H7 (cell line): ENCODE results near the gene COPG1. TPM values are rescaled to one million over a fixed set of nuclear protein-coding genes. Genes with fewer than 3 reads are reported as not detected.
"Not testable (repeated sequence)": the region's sequence is repeated elsewhere in the genome, so short reads cannot be mapped to it uniquely, and the experiment has no call there.

Experiments
- DNase-seq: peaks from one replicate; pipeline ENCODE4 v3.0.0; 2012
- H3K27me3 ChIP-seq: 2 replicates; pipeline ENCODE4 v1.6.0; 2011; ENCODE audit warnings: mild to moderate bottlenecking, low read length; ENCODE audit not compliant: control insufficient read depth, insufficient read depth
- H3K36me3 ChIP-seq: replicated peaks from 2 replicates; pipeline ENCODE4 v1.5.1; 2011; ENCODE audit warnings: low read length; ENCODE audit not compliant: control insufficient read depth, insufficient read depth
- H3K4me3 ChIP-seq: 2 replicates; pipeline ENCODE4 v1.5.1; 2011; ENCODE audit warnings: low read depth, mild to moderate bottlenecking, control low read depth, low read length, moderate library complexity; ENCODE audit not compliant: insufficient read depth
- total RNA-seq: library from RNA; depleted of rRNA; stranded (reverse); fragments of >200 nt; shearing (Covaris generic); gene quantifications from 2 replicates; pipeline ENCODE4 v1.2.3, GENCODE V29; 2014

Gene COPG1
- total RNA-seq, 1 experiment from 2014 or later, result 138 TPM

DNA sequence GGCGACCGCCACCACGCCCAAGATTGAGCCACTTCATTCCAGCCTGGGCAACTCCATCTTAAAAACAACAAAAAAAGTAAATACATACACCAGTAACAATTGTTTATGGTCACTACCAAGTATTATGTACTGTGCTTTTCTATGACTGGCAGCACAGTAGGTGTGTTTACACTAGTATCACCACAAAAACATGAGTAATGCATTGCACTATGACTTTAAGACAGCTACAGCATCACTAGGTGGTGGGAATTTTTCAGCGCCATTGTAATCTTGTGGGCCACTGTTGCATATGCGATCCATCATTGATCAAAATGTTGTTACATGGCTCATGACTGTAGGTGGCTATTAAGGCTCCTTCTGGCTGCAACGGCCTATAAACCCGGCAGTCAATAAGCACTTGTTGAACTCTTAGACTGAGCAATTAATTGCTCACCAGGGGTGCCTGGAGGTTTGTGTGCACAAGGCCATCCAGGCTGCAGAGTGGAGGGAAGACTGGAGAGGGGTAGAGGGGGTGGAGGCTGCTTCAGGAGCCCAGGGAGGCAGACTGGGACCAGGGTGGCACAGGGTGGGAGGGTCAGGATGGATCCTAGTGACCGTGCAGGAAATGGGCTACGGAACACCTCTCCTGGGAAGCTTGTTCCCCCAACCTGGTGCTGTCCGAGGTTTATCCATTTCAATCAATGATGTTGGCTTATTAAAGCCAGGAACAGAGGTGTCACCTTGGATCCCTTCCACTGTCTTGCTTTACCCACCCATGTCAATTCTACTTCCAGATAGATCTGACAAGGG is 17.9 kb upstream of the COPG1 start:
- Histone ChIP-seq H3K36me3 (no peaks in the 10 kb centered on the region), H3K4me3 (no peak overlapping the region), H3K27me3 (no peaks in the 10 kb centered on the region)
- DNase-seq, result no peak

DNA sequence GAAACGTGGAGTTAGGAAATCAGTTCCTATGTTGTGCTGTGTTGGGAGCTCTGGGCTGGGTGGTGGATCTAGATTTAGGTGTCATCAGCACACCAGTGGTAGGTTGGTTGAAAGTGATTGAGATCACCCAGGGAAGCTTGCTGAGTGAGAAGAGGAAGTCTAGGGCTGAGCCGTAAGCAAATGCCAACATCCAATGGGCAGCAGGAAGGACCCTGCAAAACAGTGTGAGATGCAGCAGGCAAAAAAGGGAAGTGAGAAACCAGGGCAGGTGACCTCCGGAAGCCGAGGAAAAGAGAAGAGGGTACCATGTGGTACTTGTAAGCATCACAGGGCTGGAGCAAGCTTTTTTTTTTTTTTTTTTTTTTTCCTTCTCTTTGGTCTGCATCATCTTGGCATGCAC is 15.9 kb upstream of the COPG1 start:
- no peak for DNase-seq
- H3K4me3 ChIP-seq, result no peak overlapping the region
- H3K36me3 ChIP-seq, result no peaks in the 10 kb centered on the region
- no peaks in the 10 kb centered on the region for H3K27me3 ChIP-seq

DNA sequence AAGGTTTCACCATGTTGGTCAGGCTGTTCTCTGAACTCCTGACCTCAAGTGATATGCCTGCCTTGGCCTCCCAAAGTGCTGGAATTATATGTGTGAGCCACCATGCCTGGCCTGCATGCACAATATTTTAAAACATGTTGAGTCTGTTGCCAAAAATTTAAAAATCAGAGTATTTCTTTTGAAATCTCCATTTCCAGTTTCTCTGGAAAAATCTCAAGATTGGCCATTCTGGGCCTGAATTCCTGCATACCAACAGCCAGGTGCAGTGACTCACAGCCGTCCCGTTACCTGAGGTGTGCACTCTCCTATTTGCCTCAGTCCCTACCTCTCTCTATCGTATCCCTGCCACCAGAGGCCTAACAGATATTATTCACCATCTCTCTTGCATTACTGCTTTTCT is 15.0 kb upstream of the COPG1 start:
- no peaks in the 10 kb centered on the region for H3K36me3 ChIP-seq
- H3K4me3 ChIP-seq, result no peak overlapping the region
- H3K27me3 ChIP-seq, result no peaks in the 10 kb centered on the region
- DNase-seq, result no peak

DNA sequence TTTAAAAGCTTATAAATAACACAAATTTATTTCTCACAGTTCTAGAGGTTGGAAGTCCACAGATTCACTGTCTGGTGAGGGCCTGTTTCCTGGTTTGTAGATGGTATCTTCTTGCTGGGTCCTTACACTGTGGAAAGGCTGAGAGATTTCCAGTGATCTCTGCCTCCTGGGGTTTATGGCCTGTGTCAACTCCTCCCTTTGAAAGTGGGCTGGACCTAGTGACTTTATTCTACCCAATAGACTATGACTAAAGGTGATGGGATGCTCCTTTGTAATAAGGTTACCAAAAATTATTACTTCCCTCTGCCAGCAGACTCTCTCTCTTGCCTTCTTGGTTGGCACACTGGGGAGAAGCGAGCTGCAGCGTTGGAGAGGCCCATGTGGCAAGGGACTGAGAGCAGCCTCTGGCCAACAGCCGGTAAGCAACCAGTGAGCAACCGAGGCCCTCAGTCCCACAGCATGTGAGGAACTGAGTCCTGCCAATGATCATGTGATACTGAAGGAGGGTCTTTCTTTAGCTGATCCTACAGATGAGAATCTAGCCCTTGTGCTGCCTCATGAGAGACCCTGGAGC is 14.0 kb upstream of the COPG1 start:
- H3K36me3 ChIP-seq, result no peaks in the 10 kb centered on the region
- H3K27me3 ChIP-seq, result no peaks in the 10 kb centered on the region
- DNase-seq, result no peak
- no peak overlapping the region for H3K4me3 ChIP-seq

DNA sequence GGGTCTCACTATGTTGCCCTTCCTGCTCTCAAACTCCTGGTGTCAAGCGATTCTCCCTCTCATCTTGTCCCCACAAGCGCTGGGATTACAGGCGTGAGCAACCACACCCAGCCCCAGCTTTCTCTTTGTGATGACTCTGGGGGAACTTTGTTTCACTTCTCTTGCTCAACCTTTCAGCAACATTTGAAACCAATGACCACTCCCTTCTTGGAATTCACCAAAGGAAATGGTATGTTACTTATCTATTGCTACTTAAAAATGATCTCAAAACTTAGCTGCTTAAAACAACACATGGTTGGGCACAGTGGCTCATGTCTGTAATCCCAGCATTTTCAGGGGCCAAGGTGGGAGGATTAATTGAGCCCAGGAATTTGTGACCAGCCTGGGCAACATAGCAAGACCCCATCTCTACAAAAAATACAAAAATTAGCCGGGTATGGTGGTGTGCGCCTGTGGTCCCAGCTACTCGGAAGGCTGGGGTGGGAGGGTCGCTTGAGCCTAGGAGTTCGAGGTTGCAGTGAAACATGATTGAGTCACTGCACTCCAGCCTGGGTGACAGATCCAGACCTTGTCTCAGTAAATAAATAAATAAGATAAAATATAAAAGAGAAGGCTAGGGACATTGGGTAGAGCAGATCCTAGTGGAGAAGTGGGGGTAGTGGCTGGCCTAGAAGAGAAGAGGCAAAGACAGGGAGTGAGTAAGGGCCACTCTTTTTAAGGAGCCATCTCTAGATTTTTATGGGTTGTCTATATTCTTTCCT is 10.3 kb upstream of the COPG1 start:
- H3K4me3 ChIP-seq, result no peak overlapping the region
- H3K36me3 ChIP-seq, result no peaks in the 10 kb centered on the region
- H3K27me3 ChIP-seq, result no peaks in the 10 kb centered on the region
- no peak for DNase-seq

DNA sequence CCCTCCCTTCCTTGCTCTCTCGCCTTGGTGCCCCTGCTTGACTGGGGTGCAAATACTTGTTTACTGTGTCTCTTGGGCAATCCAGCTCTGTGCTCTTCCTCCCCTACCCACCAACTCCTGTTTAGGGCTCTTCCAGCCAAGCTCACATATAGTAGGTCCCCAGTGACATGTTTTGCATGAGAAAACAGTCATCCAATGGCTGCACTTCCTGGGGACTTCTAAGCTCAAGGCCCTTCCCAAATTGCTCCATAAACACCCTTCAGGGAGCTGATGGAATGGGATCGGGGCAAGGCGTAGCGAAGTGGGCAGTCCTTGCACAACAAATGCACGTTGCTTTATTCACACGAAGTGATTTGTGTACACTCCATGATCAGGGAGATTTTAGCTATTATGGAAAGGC is 9.4 kb upstream of the COPG1 start:
- Histone ChIP-seq H3K4me3 (no peak overlapping the region), H3K27me3 (no peaks in the 10 kb centered on the region), H3K36me3 (no peaks in the 10 kb centered on the region)
- DNase-seq, result peak; percentile 46

DNA sequence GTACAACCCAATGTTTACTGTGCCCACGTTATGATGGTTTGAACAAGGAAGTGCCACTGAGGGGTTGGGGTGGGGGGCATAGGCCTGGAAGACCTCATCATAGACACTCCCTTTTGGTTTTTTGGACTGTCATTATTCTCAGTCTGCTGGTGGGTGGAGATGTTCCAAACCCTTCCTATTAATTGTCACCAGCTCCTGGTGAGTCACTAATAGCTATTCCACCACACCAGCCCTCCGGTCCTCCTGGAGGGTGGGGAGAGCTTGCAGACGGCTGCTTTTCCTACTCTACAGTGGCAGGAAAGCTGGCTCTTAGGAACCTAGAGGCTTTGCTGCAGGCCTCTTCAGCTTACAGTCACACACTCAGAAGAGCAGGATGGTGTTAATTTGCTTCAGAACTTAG is 9.0 kb upstream of the COPG1 start:
- no peaks in the 10 kb centered on the region for H3K36me3 ChIP-seq
- no peaks in the 10 kb centered on the region for H3K27me3 ChIP-seq
- no peak for DNase-seq
- H3K4me3 ChIP-seq, result no peak overlapping the region

DNA sequence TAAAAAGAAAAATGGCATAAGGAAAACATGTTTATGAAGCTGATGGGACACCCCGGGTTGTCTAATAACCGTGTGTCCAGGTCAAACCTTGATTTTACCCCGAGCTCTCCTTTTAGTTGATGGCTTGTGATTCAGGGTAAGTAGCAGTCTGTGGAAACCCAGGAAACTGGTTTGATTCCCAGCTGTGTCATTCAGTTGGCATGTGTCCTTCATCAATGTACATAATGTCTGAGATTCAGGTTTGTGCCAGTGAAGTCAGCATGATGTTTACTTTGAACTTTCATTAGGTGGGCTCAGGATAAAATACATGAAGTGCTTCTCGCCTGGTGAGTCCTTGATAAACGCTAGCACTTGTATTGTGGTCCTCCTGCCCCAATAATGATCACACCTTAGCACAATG is 4.3 kb upstream of the COPG1 start:
- Histone ChIP-seq H3K27me3 (no peaks in the 10 kb centered on the region), H3K4me3 (no peak overlapping the region), H3K36me3 (no peaks in the 10 kb centered on the region)
- DNase-seq, result no peak

DNA sequence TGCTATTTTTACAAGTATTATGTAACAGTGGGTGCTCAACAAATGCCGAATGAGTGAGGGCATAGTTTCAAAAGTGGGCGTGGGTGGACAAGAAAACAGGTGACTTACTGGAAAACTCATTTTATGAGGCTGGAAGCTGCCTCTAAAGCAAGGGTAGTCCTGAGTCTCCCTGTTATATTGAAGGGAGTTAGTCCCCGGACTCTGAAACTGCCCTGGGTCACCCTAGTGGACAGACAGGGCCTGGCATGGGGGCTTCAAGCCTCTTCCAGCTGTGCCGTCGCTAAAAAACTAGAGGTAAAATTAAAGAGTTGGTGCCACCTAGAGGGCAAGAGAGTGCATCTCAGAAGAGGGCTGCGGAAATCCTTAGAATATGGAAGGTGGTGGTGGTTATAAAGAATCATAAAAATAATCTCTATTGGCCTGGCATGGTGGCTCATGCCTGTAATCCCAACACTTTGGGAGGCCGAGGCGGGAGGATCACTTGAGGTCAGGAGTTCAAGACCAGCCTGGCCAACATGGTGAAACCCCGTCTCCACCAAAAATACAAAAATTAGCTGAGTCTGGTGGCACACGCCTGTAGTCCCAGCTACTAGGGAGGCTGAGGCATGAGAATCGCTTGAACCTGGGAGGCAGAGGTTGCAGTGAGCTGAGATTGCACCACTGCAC is 3.6 kb upstream of the COPG1 start:
- not testable (repeated sequence) for H3K36me3 ChIP-seq, H3K4me3 ChIP-seq
- peak; percentile 91 for DNase-seq

DNA sequence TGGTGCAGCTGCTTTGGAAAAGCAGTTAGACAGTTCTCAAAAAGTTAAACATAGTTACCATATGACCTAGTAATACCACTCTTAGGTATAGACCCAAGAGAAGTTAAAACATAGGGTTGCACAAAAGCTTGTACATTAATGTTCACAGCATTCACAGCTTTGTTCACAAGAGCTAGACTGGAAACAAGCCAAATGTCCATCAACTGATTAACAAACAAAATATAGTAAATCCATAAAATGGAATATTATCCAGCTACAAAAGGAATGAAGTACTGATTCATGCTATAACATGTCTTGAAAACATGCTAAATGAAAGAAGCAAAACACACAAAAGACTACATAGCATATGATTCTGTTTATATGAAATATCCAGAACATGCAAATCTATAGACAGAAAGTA is 2.8 kb upstream of the COPG1 start:
- no peak for DNase-seq
- H3K27me3 ChIP-seq, result no peaks in the 10 kb centered on the region
- no peak overlapping the region for H3K4me3 ChIP-seq

More for the DNA sequence above, 3.6 kb upstream of the COPG1 start:
- not testable (repeated sequence) for H3K27me3 ChIP-seq

DNA sequence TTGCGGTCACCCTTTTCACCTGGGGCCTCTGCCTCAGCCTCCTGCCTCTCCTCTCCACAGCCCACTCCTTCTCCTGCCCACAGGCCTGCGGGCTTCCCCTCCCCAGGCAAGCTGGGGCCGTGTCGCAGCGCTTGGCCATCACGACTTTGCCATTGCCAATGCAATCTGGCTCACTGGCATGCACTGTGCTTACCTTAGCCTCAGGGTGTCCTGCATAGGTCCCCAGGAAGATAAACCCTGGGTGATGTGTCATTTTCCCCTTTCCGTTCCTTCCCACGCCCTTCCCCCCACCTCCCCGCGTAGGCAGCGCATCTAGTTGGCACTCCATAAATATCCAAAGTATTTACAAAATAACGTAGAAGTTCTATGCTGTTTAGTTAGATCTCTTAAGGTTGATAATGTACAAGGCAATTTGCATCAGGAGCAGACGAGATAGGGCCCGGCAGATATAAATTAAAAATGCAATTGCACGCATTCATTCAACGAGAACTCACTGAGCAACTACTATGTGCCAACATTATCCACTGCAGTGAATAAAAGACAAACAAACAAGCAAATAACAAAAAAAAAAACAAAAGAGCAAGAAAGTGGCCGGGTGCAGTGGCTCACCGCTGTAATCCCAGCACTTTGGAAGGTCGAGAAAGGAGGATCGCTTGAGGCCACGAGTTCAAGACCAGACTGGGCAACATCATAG is 973 bp upstream of the COPG1 start:
- H3K36me3 ChIP-seq, result peaks cover 16% of the 10 kb centered on the region
- DNase-seq, result no peak
- peak overlapping the region; percentile 94 for H3K4me3 ChIP-seq
- H3K27me3 ChIP-seq, result no peaks in the 10 kb centered on the region

More for the DNA sequence above, 2.8 kb upstream of the COPG1 start:
- no peaks in the 10 kb centered on the region; the same call in 1 of the 2 replicates for H3K36me3 ChIP-seq

DNA sequence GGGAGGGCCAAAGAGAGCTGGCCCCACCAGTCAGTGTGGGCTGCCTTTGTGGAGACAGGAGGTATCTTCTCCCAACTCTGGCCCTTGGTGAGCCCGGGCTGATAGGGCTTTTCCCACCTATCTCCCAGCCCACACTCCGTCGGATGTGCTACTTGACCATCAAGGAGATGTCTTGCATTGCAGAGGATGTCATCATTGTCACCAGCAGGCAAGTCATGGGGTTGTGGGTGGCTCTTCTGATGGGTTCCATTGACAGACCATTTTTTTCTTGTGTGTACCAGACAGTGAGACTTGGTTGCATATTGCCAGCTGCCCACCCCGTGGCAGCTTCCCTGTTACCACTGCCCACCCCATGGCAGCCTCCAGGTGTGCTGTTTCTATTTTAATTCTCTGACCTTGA is 3.3 kb downstream of the COPG1 start:
- Histone ChIP-seq H3K27me3 (no peaks in the 10 kb centered on the region), H3K4me3 (no peak overlapping the region), H3K36me3 (peaks cover 50% of the 10 kb centered on the region)
- no peak for DNase-seq

DNA sequence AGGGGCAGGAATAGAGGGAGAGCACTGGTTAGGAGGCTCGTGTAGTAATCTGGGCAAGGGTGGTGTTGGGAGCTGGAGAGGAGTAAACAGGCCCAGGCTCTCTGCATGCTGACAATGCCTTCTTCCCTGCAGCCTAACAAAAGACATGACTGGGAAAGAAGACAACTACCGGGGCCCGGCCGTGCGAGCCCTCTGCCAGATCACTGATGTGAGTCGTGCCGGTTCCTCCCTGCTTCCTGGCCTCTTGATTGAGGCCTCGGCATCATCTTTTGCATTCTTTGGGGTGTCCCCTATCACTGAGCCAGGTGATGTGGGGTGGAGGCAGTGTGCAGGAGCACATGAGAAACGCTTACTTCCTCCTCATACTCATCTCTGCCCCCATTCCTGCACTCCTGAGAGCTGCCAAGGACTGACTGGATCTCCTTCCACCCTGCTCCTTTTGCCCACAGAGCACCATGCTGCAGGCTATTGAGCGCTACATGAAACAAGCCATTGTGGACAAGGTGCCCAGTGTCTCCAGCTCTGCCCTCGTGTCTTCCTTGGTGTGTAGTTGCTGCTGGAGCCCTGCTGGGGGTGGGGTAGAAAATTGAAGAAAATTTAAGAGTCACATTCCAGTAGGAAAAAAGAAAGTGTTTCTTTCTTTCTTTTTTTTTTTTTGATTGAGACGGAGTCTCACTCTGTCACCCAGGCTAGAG is 5.3 kb downstream of the COPG1 start:
- no peaks in the 10 kb centered on the region for H3K27me3 ChIP-seq
- no peak overlapping the region for H3K4me3 ChIP-seq
- H3K36me3 ChIP-seq, result peaks cover 61% of the 10 kb centered on the region
- DNase-seq, result no peak

DNA sequence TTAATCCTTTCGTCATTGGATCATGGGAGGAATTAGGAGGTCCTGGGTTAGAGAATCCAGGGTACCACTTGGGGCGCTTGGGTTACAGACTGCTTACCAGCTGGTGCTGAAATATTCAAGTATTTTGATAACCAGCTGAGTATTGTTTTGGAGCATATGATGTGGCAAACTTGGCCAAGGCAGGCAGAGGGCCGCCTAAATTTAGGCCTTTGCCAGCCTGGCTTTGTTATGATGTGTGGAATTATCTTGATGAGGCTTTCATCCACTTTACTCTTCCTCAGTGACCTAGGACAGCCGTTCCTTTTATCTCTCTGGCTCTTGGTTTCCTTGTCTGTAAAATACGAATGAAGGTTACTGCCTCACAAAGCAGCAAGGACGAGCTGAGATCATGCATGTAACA is 6.9 kb downstream of the COPG1 start:
- H3K36me3 ChIP-seq, result peaks cover 77% of the 10 kb centered on the region
- no peaks in the 10 kb centered on the region for H3K27me3 ChIP-seq
- H3K4me3 ChIP-seq, result no peak overlapping the region
- no peak for DNase-seq
